HG03439 (cell line): ENCODE data around the gene LEAP2.

Experiments used
- ATAC-seq: cut with Tn5 transposase; IDR thresholded peaks from one replicate; pipeline ENCODE4 v1.9.1; 2021; ENCODE audit warnings: mild to moderate bottlenecking, moderate library complexity; ENCODE audit not compliant: unreplicated experiment

The LEAP2 gene

GRCh38 chr5:132873119-132873929 lies at the start of gene LEAP2:
Gene LEAP2, plus strand, starts transcription at chr5:132873668. Its CDS starts 27 bp downstream, at chr5:132873695.
- no peak for ATAC-seq

GRCh38 chr5:132824426-132824825 lies 49.0 kb upstream of the LEAP2 start:
- no peak for ATAC-seq

- no peak for ATAC-seq
Observed at GRCh38 chr5:132825033-132825833, 48.2 kb upstream of the LEAP2 start.

DNA sequence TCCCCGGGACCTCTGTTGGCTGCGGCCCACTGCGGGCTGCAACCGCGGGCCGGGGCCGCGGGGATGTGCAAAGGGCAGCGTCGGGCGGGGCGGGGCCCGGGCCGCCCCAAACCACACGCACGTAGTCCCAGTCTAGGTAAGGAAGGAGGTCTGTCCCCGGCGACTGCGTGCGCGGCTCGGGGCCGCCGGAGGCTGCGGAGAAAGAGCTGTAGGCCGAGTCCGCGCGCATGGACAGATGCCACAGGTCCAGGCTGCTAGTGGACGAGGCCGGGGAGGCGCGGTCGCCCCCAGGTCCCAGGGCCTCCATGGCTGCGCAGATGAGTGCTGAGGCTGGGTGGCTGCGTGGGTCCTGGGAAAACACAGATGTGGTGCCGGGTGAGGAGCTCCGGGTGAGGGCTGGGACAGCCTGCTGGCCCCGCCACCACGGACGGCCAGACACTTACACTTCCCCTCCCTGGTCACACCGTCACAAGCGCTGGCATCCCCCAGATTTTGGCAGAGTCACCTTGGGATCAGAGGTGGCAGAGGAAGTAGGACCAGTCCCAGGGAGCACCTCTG lies 47.6 kb upstream of the LEAP2 start:
- ATAC-seq = no peak

GRCh38 chr5:132826424-132827082 lies 46.9 kb upstream of the LEAP2 start:
- no peak for ATAC-seq

DNA sequence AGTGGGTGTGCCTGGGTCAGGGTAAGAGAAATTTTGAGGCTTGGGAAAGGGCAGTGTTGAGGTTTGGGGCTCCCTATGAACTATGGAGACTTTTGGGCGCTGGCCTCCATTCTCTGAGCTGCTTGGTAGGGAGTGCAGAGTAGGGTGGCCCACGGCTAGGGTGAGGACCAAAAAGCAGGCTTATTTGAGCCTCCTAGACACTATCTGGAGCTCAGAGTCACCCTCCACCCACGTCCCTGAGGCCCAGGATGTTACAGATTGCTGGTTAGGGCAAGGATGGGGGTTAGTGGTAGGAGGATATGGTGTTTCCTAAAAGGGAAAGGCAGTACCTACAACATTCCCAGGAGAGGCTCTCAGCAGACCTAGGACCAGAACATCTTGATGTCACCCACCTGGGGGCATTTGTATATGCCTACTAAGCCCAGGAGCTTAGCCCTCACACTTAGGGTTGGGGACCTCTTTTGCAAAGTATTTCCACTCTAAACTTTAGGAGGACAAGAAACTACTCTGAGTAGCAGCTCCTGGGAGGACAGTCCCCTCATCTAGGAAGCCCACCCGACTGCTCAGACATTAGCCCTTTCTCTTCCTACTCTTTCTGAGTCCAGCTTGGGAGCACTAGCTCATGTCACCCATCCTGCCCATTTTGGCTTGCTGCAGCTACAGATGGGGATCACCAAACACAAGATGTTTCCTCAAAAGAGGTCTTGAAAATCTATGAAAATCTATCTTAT lies 45.4 kb upstream of the LEAP2 start:
- no peak for ATAC-seq

DNA sequence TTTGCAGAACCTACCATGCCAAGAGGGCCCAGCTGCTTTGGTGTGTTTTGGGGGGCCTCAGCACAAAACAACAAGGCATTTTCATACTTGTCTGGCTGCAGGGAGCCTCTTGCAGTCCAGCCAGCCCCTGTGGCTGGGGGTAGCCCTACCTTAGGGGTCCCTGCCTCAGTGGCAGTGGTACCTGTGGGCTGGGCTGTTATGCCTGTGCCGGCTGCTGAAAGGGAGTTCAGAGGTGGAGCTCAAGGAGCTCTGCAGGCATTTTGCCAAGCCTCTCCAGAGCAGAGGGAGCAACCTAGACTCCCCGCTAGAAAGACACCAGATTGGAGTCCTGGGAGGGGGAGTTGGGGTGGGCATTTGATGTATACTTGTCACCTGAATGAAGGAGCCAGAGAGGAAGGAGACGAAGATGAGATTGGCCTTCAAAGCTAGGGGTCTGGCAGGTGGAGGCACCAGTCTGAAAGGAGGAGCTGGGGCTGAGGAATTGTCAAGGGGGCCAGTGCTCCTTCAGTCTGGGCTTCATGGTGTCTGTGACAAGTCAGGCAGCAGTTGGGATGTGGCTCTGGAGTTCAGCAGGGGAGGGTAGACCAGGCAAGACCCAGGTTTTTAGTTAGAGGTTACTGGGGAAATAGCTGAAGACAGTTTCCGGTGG lies 44.5 kb upstream of the LEAP2 start:
- no peak for ATAC-seq

GRCh38 chr5:132829742-132830435 lies 43.6 kb upstream of the LEAP2 start:
- ATAC-seq = peak; percentile 64

GRCh38 chr5:132830436-132831094 lies 42.9 kb upstream of the LEAP2 start, which contains the start of gene SHROOM1:
Gene SHROOM1, minus strand, starts transcription at chr5:132830647. Its CDS starts 4,507 bp downstream, at chr5:132826140.
- ATAC-seq = peak; percentile 77

DNA sequence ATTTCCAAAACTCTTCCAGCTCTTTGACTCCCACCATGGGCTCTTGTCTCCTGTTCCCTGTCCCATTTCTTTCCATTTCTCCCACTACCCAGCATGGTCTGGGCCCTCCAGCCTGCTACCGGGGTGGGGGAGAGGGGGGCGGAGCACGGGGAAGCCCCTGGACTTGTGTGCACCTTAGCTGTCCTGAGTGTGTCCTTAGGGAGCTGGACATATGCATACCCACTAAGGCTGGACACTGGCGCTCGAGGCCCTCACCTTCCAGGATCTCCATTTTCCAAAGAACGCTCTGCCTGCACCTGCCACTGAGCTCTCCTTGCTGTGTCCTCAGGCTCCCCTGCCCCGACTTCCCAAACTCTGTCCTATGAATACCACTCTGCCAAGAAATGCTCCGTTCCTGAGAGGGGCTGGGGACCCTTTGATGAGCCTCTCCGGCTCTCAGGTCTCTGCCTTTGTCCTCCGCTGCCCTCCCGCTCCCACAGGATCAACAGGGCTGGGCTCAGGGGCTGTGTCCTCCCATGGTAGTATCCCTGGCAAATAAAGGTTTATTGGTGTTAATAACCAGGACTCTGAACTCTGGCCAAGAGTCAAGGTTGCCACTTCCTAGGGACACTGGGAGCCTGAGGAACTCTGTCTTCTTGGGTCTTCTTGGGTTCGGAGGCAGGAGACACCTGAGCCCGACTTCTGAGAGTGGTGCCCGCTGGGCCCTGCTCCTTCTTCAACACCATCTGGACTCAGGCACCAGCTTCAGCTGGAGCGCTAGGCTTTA lies 42.2 kb upstream of the LEAP2 start:
- ATAC-seq = no peak

DNA sequence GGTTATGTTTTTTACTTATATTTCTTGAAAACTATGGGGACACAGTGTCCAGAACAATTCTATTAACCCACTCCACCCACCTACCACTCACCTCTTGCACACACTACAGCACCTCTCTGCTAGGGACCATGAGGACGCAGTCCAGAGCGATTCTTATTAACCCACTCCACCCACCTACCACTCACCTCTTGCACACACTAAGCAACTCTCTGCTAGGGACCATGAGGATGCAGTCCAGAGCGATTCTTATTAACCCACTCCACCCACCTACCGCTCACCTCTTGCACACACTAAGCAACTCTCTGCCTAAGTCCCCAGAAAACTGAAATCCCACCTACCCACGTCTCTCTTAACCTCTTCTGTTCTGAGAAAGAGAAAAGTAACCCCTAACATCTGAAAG lies 40.9 kb upstream of the LEAP2 start:
- no peak for ATAC-seq

- no peak for ATAC-seq
Observed at GRCh38 chr5:132834057-132834456, 39.4 kb upstream of the LEAP2 start.

- no peak for ATAC-seq
Observed at GRCh38 chr5:132836852-132837251, 36.6 kb upstream of the LEAP2 start.

- ATAC-seq = no peak
Observed at GRCh38 chr5:132837868-132838267, 35.6 kb upstream of the LEAP2 start.

DNA sequence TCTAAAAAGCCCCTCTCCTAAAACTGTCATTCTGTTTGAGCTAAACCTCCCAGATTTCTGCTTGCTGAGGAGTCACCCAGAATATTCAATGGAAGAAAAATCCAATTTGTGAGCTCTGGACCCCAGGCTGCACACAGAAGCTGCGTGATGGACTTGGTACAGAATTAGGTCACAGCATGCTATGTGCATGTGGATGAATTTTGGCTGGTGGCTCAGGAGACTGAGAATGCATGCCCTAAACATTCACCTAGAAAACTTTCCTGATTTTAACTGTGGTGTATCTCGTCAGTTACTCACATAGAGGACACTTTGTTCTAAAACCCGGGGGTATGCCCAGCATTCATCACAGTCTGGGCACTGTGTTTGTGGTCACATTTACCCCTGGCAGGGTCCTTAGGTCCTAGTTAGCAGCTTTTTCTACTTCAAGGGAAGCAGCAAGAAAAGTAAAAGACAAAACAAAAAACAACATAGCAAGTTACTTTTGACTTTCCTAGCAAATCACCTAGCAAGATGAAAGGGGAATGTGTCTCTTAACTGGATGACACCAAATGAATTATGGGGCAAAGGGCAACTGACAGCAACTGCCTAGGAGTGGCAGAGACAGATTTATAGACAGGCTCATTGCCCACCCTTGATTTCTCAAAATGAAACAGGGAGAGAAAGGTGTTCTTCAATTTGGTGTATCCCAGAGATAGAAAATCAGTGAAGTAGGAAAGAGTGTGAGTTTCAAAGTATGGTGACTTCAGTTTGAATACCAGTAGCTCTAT lies 34.8 kb upstream of the LEAP2 start:
- ATAC-seq = no peak

DNA sequence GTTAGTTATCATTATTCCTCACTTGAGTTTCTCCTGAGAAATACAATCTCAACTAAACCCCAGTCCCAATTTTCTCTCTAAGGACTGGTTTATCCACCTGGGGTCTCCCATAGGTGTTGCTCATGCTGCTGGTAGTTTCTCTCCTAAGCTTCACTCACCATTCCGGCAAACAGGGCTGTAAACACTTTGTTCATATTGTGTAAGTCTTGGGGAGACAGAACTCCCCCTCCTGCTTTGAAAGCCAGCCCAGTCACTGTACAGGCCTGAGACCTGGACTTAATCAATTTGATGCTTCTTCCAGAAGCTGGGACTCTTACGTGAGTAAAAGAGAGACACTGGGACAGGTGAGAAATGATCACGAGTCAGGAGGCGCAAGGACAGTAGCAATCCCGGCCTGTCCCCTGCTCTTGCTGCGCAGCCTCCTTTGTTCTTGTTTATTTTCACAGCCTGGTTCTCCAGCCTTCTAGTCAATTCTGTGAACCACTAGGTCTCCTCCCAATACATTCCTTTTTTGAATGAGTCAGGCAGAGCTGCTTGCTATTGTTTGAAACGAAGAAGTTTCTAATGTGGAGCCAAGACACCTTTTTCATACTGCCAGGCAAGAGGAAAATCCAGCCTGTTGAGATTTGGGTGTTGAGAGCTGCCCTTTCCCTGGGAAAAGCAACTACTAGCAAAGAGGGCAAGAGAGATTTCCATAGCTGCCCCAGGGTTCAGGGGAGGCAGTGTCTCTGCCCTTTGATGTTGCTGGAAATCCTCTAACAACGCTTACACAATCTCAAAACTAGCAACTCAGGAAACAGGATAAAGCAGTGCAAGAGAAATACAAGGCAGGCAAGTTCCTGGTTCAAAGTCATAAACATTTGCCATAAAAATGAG lies 33.8 kb upstream of the LEAP2 start:
- no peak for ATAC-seq
